WI38 (cell line): ENCODE measurements around the gene HRH3.
A peak's percentile ranks its signal among the peaks of the same experiment; 100 is the strongest.

ENCODE experiments used
- H3K4me3 ChIP-seq: 2 replicates; pipeline ENCODE4 v1.5.1; 2011; ENCODE audit warnings: low read depth, mild to moderate bottlenecking, control low read depth, low read length
- TF ChIP-seq, protein P1 (sequence below): IDR thresholded peaks from 2 replicates; pipeline ENCODE4 v1.5.1; 2012; ENCODE audit warnings: low read depth, mild to moderate bottlenecking, control low read depth, low read length

Gene HRH3

DNA sequence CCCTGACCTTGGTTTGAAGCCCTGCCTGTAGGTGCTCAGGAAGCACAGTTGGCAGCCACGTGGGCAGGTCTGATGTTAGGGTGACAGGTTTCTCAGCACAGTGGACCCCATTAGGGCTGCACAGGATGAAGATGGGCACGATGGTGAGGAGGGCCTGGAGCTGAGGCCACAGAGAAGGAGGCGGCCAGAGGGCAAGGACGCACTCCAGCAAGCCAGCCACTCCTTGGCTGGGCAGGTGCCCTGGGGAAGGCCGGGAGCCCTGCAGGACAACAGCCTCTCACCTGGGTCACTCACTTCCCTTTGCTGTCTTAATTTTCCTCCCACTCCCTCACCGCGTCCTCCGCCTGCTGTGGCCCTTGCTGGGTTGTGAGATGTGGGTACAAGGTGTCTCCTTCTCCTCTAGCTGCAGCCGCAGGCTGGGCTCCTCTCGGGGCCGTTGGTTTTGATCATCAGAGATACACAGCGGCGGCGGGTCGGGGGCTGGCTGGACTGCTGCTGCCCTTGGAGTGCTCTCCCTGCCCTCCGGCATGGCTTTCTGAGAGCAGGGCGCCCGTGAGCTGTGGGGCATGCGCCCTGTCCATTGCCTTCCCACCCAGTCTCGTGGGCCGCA is 23.9 kb upstream of the HRH3 start:
- TF ChIP-seq, protein P1, sequence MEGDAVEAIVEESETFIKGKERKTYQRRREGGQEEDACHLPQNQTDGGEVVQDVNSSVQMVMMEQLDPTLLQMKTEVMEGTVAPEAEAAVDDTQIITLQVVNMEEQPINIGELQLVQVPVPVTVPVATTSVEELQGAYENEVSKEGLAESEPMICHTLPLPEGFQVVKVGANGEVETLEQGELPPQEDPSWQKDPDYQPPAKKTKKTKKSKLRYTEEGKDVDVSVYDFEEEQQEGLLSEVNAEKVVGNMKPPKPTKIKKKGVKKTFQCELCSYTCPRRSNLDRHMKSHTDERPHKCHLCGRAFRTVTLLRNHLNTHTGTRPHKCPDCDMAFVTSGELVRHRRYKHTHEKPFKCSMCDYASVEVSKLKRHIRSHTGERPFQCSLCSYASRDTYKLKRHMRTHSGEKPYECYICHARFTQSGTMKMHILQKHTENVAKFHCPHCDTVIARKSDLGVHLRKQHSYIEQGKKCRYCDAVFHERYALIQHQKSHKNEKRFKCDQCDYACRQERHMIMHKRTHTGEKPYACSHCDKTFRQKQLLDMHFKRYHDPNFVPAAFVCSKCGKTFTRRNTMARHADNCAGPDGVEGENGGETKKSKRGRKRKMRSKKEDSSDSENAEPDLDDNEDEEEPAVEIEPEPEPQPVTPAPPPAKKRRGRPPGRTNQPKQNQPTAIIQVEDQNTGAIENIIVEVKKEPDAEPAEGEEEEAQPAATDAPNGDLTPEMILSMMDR, result no peak
- no peak overlapping the region for H3K4me3 ChIP-seq

DNA sequence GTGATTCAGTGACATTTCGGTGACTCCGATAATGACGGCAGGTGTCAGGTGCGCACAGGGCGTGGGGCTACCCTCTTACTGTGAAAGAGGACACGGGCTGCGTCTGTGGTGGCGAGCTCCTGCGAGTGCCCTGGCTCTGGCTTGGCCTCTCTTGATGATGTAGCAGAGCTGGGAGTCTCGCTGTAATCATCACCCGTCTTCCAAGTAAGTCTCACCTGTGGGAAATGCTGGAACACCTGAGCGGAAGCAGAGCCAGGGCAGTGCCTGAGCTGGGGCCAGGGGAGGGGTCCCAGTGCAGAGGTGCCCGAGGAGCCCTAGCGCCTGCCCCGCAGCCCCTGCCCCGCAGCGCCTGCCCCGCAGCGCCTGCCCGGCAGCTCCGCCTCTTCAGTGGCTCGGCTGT is 23.0 kb upstream of the HRH3 start:
- TF ChIP-seq, protein P1, result no peak
- no peak overlapping the region for H3K4me3 ChIP-seq

DNA sequence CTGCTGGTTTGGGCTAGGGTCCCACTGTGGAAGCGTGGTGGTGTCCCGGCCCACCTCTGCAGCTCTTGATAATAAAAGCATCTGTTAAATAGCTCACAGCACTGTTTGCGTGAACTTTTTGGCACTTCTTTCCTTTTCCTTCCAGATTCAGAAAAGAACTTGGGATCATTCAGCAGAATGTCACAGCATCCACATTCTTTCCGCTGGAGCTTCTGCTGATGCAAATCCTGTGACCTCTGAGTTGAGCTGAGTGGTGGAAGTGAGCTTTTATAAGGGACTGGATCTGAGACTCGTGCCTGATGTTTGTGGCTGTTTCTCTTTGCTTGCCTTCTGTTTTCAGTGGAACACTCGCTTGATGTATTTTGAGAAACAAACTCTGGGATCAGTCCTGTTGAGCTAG is 22.1 kb upstream of the HRH3 start:
- TF ChIP-seq, protein P1, result no peak

DNA sequence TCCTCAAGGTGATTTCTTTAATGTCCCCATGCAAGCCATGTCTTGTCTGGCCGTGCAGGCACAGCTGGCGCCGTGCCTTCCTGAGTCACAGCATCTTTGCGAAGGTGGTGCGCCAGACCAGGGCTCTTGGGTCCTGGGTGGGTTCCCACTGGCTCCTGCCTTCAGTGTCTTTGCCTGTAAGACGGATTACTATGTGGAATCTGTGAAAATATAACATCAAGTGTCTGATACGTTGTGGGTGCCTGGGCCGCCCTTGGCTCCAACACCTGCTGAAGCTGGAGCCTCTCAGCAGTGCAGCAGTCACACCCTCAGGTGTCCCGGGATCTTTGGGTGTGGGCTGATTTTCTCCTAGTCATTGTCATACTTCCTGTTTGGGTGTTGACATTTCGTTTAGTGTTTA is 21.4 kb upstream of the HRH3 start:
- no peak overlapping the region for H3K4me3 ChIP-seq
- TF ChIP-seq, protein P1, result no peak

More for the DNA sequence above, 22.1 kb upstream of the HRH3 start:
- no peak overlapping the region for H3K4me3 ChIP-seq

DNA sequence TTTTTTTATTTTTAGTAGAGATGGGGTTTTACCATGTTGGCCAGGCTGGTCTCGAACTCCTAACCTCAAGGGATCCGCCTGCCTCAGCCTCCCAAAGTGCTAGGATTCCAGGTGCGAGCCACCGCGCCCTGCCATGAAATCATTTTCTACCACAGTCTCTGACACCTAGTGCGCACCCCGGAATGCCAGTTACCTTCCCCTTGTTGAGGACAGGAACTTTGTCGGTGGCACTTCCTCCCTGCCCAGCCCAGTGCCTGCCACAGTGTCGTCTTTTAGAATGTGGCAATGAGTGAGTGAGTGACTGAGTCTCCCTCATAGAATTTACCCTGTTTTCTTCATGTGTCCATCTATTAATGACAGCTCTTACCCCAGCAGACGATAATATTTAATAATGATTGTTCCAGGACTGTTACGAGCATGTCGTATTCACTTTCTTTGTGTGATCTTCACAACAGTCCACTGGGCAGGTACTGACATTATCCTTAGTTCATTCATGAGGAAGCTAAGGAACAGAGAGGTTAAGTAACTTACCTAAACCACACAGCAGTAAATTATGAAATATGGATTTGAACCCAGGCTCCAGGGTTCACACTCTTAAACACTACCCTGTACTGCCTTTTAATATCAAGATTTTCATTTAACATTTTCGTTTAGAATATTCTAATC is 20.1 kb upstream of the HRH3 start:
- no peak overlapping the region for H3K4me3 ChIP-seq
- TF ChIP-seq, protein P1, result no peak

DNA sequence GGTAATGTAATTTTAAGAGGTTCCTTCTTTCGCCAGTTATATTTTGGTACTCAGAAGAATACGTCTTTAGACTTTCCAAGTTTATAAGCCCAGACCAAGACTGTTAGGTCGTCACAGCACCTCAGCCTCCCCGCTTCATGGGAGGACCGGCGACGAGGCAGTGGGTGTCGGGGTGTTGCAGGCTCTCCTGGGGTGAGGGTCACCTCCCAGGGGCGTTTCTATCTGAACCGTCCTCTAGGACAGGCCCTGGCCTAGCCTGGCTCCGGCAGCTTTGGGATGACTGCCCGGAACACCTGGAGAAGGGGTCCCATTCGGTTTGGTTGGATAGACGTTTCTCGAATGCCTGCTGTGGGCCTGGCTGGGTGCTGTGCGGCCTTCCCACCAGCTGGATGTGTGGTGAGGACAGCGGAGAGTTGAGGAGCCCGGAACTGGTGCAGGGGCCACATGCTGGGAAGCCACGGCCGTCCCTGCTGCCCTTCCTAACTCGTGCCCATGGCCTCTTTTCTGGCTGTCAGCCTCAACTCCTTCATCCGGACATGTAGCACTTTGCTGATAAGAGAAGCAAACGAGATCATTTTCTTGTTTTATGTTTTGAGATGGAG is 19.3 kb upstream of the HRH3 start:
- TF ChIP-seq, protein P1, result no peak
- H3K4me3 ChIP-seq, result peak overlapping the region; percentile 76
